SK-N-MC (cell line): Measurements from ENCODE around the gene SYNM.

Experiments
- EZH2 ChIP-seq: fragments of 200-600 bp; sonication (generic); IDR thresholded peaks from one replicate; pipeline ENCODE4 v1.6.1; 2017; ENCODE audit warnings: antibody characterized with exemption
- POLR2AphosphoS5 ChIP-seq: IDR thresholded peaks from 2 replicates; pipeline ENCODE4 v1.6.1; 2012; ENCODE audit warnings: mild to moderate bottlenecking, low read depth, low read length, borderline replicate concordance

- TF ChIP-seq EZH2, result no peak
- no peak for TF ChIP-seq POLR2AphosphoS5
Observed at GRCh38 chr15:99057697-99058420, 47.0 kb upstream of the SYNM start.
